C4-2B (cell line): ENCODE data around the gene PLPP3.

Experiments used
- CTCF ChIP-seq: fragments of 450-650 bp; conservative IDR thresholded peaks from 2 replicates; pipeline ENCODE4 v1.5.1; 2017; ENCODE audit warnings: mild to moderate bottlenecking
- ZFX ChIP-seq: fragments of 450-650 bp; IDR thresholded peaks from 2 replicates; pipeline ENCODE4 v1.6.1; 2017

DNA sequence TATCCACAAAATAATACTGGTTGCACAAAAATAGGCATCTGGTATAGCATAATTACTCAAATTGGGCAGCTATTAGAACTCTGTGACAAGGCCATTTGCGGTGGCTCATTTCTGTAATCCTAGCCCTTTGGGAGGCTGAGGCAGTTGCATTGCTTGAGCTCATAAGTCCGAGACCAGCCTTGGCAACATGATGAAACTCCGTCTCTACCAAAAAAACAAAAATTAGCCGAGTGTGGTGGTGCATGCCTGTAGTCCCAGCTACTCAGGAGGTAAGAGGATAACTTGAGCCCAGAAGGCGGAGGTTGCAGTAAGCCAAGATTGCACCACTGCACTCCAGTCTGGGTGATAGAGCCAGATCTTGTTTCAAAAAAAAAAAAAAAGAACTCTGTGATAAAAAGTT is 36.7 kb downstream of the PLPP3 start:
- TF ChIP-seq CTCF (no peak), ZFX (no peak)
